ENCODE measurements around the gene VLDLR. TPM values are rescaled to one million over a fixed set of nuclear protein-coding genes. Genes with fewer than 3 reads are reported as not detected.

VLDLR gene
- total and polyA plus RNA-seq, 7 donors: 1.8 to 13.6 (median 4.0) TPM

GRCh38 chr9:2630158-2630557 lies 8.6 kb downstream of the VLDLR start:
- Histone ChIP-seq H3K27ac (no peak overlapping the region), H3K4me1 (peaks cover 0 to 11% (median 0%) of the 10 kb centered on the region in 4 donors), H3K27me3 (no peaks in the 10 kb centered on the region), H3K4me3 (no peak overlapping the region), H3K36me3 (no peaks in the 10 kb centered on the region), H3K9me3 (no peaks in the 10 kb centered on the region)
- no peak for DNase-seq
- 94 to 95% methylated on average over 2 of the region's 2 CpGs for WGBS, 2 donors
- intact Hi-C loops (cut with DNase I): no loop called here
- TF ChIP-seq EP300 (IDR thresholded peaks at IDR 0.05) (no peak), POLR2A (IDR thresholded peaks at IDR 0.05) (no peak), POLR2AphosphoS5 (IDR thresholded peaks at IDR 0.05) (no peak)
- TF ChIP-seq, protein P1, sequence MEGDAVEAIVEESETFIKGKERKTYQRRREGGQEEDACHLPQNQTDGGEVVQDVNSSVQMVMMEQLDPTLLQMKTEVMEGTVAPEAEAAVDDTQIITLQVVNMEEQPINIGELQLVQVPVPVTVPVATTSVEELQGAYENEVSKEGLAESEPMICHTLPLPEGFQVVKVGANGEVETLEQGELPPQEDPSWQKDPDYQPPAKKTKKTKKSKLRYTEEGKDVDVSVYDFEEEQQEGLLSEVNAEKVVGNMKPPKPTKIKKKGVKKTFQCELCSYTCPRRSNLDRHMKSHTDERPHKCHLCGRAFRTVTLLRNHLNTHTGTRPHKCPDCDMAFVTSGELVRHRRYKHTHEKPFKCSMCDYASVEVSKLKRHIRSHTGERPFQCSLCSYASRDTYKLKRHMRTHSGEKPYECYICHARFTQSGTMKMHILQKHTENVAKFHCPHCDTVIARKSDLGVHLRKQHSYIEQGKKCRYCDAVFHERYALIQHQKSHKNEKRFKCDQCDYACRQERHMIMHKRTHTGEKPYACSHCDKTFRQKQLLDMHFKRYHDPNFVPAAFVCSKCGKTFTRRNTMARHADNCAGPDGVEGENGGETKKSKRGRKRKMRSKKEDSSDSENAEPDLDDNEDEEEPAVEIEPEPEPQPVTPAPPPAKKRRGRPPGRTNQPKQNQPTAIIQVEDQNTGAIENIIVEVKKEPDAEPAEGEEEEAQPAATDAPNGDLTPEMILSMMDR (IDR thresholded peaks at IDR 0.05): no peak

- Histone ChIP-seq H3K27ac (no peak overlapping the region), H3K27me3 (no peaks in the 10 kb centered on the region), H3K9me3 (no peaks in the 10 kb centered on the region), H3K4me1 (peaks cover 0 to 11% (median 0%) of the 10 kb centered on the region in 4 donors), H3K36me3 (peaks cover 0 to 4% (median 0%) of the 10 kb centered on the region in 4 donors), H3K4me3 (no peak overlapping the region)
- TF ChIP-seq POLR2AphosphoS5 (IDR thresholded peaks at IDR 0.05) (no peak), EP300 (IDR thresholded peaks at IDR 0.05) (no peak), POLR2A (IDR thresholded peaks at IDR 0.05) (no peak)
- TF ChIP-seq, protein P1 (IDR thresholded peaks at IDR 0.05): no peak
- DNase-seq: no peak
- intact Hi-C loops (cut with DNase I): no loop called here
- WGBS, 2 donors: 88 to 93% methylated on average over 1 of the region's 1 CpG
Measured at GRCh38 chr9:2631263-2631662, 9.7 kb downstream of the VLDLR start.

DNA sequence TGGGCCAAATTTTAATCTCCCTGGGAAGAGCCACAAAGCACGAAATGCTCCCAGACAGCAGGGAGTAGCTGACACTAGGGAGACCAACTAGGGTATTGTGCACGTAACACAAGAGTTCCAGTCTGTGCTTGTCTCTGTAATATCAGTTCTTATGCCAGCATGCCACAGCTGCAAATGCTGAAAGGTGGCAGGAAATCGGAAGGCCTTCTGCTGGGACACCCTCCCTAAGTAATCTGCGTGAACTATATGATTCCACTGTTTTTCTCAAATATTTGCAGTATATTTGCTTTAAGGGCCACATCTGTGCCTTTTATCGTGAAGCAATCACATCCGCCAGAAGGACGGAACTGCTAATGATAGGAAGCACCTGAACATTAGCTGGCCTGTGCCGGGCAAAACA lies 12.6 kb downstream of the VLDLR start:
- 77 to 87% methylated on average over 8 of the region's 8 CpGs for WGBS, 2 donors

DNA sequence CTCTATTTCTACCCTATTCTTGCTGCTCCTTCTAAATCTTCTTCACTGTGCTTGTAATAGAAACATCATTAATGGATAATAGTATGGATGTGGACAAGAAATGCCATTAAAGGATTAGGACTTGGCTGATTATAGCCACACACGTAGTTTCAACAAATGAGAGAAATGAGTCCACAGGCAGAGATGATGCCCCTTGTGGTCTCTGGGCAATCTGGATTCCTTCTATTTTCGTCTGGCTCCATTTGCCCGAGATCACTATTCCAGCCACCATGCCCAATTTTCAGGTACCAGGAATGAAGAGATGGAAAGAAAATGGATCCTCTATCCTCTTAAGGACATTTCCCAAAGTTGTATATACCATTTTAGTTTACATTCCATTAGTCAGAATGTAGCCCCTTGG lies 13.2 kb downstream of the VLDLR start:
- peaks cover 0 to 8% (median 0%) of the 10 kb centered on the region in 4 donors for H3K36me3 ChIP-seq
- H3K27ac ChIP-seq: no peak overlapping the region
- peaks cover 0 to 11% (median 0%) of the 10 kb centered on the region in 4 donors for H3K4me1 ChIP-seq
- 82 to 91% methylated on average over 3 of the region's 3 CpGs for WGBS, 2 donors
- no peaks in the 10 kb centered on the region for H3K9me3 ChIP-seq
- intact Hi-C loops (cut with DNase I): no loop called here
- no peaks in the 10 kb centered on the region for H3K27me3 ChIP-seq
- no peak overlapping the region for H3K4me3 ChIP-seq
- no peak for DNase-seq
- no peak for TF ChIP-seq EP300 (IDR thresholded peaks at IDR 0.05)
- TF ChIP-seq POLR2AphosphoS5 (IDR thresholded peaks at IDR 0.05): no peak
- TF ChIP-seq POLR2A (IDR thresholded peaks at IDR 0.05): no peak
- TF ChIP-seq, protein P1 (IDR thresholded peaks at IDR 0.05): no peak

More for the DNA sequence above, 12.6 kb downstream of the VLDLR start:
- no peak overlapping the region for H3K27ac ChIP-seq
- H3K4me1 ChIP-seq: peaks cover 0 to 11% (median 0%) of the 10 kb centered on the region in 4 donors
- H3K4me3 ChIP-seq: no peak overlapping the region
- intact Hi-C loops (cut with DNase I): no loop called here
- no peak for TF ChIP-seq POLR2A (IDR thresholded peaks at IDR 0.05)
- no peak for TF ChIP-seq EP300 (IDR thresholded peaks at IDR 0.05)
- TF ChIP-seq, protein P1 (IDR thresholded peaks at IDR 0.05): no peak
- H3K27me3 ChIP-seq: no peaks in the 10 kb centered on the region
- no peaks in the 10 kb centered on the region for H3K9me3 ChIP-seq
- H3K36me3 ChIP-seq: peaks cover 0 to 8% (median 0%) of the 10 kb centered on the region in 4 donors
- no peak for DNase-seq

DNA sequence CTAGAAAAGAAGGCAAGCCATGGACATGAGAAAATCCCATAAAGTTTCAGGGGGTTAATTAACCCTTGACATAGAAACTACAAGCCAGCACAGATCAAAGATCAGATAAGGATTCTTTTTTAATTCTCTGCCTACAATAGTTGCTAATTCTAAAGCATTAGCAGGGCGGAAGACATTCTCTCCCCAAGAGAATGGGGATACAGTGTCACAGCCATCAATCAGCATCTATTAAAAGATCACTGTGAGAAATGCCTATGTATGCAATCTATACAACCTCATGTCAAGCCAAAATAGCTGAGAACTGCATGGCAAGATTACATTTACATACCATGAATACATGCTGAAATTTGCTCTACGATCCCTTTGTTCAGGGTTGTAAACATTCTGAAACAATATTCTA lies 14.3 kb downstream of the VLDLR start:
- Histone ChIP-seq H3K4me1 (peaks cover 0 to 11% (median 0%) of the 10 kb centered on the region in 4 donors), H3K9me3 (no peaks in the 10 kb centered on the region), H3K4me3 (no peak overlapping the region), H3K27me3 (no peaks in the 10 kb centered on the region), H3K36me3 (peaks cover 0 to 8% (median 0%) of the 10 kb centered on the region in 4 donors), H3K27ac (no peak overlapping the region)
- no peak for DNase-seq
- TF ChIP-seq EP300 (IDR thresholded peaks at IDR 0.05): no peak
- TF ChIP-seq POLR2A (IDR thresholded peaks at IDR 0.05): no peak
- TF ChIP-seq POLR2AphosphoS5 (IDR thresholded peaks at IDR 0.05): no peak
- TF ChIP-seq, protein P1 (IDR thresholded peaks at IDR 0.05): no peak
- intact Hi-C loops (cut with DNase I): no loop called here
- 93 to 94% methylated on average over 2 of the region's 2 CpGs for WGBS, 2 donors
